ENCODE results near the gene EGFR.

EGFR gene

GRCh38 chr7:55188590-55189138, 169.8 kb downstream of the EGFR start:
- H3K4me3 ChIP-seq (ENCODE audit: low read depth, low read length): no peak overlapping the region
- TF ChIP-seq, protein P1, sequence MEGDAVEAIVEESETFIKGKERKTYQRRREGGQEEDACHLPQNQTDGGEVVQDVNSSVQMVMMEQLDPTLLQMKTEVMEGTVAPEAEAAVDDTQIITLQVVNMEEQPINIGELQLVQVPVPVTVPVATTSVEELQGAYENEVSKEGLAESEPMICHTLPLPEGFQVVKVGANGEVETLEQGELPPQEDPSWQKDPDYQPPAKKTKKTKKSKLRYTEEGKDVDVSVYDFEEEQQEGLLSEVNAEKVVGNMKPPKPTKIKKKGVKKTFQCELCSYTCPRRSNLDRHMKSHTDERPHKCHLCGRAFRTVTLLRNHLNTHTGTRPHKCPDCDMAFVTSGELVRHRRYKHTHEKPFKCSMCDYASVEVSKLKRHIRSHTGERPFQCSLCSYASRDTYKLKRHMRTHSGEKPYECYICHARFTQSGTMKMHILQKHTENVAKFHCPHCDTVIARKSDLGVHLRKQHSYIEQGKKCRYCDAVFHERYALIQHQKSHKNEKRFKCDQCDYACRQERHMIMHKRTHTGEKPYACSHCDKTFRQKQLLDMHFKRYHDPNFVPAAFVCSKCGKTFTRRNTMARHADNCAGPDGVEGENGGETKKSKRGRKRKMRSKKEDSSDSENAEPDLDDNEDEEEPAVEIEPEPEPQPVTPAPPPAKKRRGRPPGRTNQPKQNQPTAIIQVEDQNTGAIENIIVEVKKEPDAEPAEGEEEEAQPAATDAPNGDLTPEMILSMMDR (IDR thresholded peaks at IDR 0.05; ENCODE audit: borderline replicate concordance, insufficient read depth, low read depth, low read length): no peak

DNA sequence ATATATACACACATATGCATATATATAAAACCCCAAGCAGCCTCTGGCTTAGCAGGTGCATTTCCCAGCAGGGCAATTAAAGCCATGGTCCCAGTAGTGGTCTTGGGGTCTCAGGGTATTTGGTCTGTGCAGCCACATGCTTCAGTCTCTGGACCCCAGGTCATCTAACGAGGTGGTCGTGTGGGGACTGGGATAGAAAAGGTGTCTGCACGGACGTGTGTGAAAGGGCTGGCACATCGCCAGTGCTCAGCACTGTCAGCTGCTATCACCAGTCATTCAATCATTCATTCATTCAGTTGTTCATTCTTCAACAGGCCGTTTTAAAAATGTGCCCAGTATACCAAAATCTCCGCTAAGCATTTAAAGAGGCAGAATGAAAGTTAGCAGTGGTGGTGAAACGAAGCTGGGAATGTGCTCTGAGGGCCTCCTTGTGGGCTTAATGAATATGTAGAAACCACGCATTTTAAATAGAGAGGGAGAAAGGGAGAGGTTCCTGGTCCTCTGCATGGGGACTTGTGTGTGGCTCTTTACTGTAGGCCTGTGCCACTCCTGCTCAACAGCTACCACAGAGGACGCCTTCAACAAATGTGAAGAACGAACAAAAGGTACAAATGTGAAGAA, 170.4 kb downstream of the EGFR start:
- TF ChIP-seq, protein P1 (IDR thresholded peaks at IDR 0.05; ENCODE audit: borderline replicate concordance, insufficient read depth, low read depth, low read length): no peak

GRCh38 chr7:55189878-55190436, 171.1 kb downstream of the EGFR start:
- H3K4me3 ChIP-seq (ENCODE audit: low read depth, low read length): no peak overlapping the region
- TF ChIP-seq, protein P1 (IDR thresholded peaks at IDR 0.05; ENCODE audit: borderline replicate concordance, insufficient read depth, low read depth, low read length): no peak

More for the DNA sequence above, 170.4 kb downstream of the EGFR start:
- no peak overlapping the region for H3K4me3 ChIP-seq (ENCODE audit: low read depth, low read length)

DNA sequence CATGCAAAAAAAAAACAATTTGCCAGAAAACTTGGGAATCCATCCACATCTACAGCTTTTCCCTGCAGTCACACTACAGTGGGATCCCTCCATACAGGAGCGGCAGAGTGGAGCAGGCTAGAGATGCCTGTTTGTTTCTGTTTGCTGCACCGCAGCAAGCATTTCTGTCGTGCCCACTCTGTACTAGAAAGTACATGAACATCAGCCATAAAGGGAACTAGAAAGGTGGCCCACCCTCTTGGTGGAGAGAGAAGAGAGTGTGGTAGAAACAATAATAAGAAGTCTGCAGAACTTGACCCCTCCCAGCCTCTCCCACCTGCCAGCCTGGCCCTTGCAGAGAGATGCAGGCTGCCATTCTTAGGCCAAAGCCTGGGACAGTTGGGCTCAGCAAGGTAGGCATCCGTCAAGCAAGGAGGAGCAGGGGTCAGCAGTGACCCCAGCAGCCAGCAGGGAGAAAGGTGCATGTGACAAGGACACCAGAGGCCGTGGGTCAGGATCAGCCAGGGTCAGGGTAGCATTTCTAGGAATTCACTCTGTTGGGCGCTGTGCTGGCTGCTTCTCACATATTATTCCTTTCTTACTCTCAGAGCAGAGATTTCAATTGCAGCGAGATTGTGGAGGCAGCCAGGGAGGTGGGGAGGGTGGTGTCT, 171.8 kb downstream of the EGFR start:
- H3K4me3 ChIP-seq (ENCODE audit: low read depth, low read length): no peak overlapping the region
- TF ChIP-seq, protein P1 (IDR thresholded peaks at IDR 0.05; ENCODE audit: borderline replicate concordance, insufficient read depth, low read depth, low read length): no peak

DNA sequence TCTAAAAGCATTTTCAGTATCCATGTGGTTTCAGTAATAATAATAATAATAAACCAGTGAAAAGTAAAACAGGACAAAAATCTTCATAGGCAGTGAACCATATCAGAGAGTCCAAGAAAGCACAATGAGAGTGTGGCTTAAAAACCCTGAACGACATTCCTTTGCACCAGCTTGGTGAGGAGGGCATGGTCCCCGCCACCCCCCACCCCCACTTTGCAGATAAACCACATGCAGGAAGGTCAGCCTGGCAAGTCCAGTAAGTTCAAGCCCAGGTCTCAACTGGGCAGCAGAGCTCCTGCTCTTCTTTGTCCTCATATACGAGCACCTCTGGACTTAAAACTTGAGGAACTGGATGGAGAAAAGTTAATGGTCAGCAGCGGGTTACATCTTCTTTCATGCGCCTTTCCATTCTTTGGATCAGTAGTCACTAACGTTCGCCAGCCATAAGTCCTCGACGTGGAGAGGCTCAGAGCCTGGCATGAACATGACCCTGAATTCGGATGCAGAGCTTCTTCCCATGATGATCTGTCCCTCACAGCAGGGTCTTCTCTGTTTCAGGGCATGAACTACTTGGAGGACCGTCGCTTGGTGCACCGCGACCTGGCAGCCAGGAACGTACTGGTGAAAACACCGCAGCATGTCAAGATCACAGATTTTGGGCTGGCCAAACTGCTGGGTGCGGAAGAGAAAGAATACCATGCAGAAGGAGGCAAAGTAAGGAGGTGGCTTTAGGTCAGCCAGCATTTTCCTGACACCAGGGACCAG, 172.5 kb downstream of the EGFR start:
- H3K4me3 ChIP-seq (ENCODE audit: low read depth, low read length): no peak overlapping the region
- TF ChIP-seq, protein P1 (IDR thresholded peaks at IDR 0.05; ENCODE audit: borderline replicate concordance, insufficient read depth, low read depth, low read length): no peak

DNA sequence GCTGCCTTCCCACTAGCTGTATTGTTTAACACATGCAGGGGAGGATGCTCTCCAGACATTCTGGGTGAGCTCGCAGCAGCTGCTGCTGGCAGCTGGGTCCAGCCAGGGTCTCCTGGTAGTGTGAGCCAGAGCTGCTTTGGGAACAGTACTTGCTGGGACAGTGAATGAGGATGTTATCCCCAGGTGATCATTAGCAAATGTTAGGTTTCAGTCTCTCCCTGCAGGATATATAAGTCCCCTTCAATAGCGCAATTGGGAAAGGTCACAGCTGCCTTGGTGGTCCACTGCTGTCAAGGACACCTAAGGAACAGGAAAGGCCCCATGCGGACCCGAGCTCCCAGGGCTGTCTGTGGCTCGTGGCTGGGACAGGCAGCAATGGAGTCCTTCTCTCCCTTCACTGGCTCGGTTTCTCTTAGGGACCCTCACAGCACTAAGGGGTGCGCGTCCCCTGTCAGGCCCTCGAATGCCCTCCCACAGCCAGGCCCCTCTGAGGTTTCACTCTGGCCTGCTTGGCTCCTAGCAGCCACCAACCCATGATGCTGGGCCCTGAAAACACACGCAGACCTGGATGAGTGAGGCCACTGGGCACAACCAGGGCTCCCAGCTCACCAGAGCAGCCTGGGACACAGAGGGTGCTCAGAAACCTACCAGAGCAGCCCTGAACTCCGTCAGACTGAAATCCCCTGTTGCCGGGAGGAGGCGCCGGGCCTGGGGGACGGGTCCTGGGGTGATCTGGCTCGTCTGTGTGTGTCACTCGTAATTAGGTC, 173.3 kb downstream of the EGFR start:
- H3K4me3 ChIP-seq (ENCODE audit: low read depth, low read length): no peak overlapping the region
- TF ChIP-seq, protein P1 (IDR thresholded peaks at IDR 0.05; ENCODE audit: borderline replicate concordance, insufficient read depth, low read depth, low read length): no peak

All from GM12875 (cell line).